ENCODE data around the gene KDM4D.
A peak's percentile ranks its signal among the peaks of the same experiment; 100 is the strongest.
"Not testable (repeated sequence)": the region's sequence is repeated elsewhere in the genome, so short reads cannot be mapped to it uniquely, and the experiment has no call there.

The KDM4D gene

DNA sequence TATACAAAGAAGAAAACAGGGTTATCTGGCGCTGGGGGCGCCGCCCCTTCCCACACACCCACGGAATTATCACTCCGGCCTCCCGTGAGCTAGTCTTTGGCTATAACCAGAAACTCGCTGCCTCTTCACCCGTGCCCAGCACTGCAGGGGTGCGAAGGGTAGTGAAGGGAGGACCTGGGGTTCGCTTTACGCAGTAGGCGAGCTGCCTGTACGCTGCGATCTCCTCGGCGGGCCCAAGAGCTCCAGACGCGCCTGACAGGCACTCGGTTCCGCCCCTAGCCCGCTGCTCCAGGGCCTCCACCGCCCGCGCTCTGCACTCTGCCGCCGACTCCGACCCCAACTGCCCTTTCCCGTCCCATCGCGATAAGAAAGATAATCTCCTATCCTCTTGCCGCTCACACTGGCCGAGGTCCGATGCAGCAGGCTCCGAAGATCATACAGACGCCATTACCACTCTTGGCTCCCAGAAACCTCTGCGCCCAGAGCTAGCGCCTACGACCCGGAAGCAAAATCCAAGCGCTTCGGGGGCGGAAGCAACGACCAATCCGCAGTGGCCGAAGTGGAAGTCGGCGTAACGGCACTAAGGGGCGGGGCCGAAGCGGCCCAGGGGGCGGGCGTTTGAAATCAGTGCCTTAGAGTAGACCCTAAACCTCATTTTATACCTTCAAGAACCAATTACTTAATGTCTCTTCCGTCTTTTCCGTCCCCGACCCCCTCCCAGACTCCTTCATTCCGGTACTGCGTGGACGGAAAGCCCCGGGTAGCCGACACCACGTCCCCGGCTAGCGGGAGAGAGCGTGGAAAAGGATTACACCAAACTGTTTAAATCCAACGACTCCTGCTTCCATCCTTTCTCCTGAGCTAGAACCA, at the start of gene KDM4D, which contains the start of gene CWC15:
Gene KDM4D (plus strand): TSS at position 611 of the 870 bp plus-strand sequence. CDS start 23,664 bp downstream, outside the sequence.
Gene CWC15 (minus strand): TSS at position 458 of the 870 bp plus-strand sequence. CDS start 1,371 bp downstream, outside the sequence.
- peak; percentile 95 for DNase-seq (ENCODE audit: low spot score)

DNA sequence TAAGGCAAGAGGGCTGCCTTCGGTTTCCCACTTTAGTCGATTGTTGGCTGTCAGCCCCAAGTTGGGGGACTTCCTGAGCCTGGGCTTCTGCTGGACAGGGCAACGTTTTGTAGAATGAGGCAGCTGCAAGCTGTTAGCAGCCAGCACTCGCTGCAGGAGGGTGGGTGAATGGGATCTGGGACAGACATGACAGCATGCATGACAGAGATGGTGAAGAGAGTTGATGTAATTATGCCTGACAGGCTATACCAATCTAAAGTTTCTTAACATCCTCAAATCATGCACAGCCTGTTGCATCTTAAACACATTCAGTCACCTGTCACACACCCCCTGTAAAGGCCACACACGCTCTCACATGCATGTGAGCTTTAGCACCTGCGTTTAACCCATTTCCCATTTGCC, 49.3 kb upstream of the KDM4D start:
- DNase-seq (ENCODE audit: low spot score): no peak

DNA sequence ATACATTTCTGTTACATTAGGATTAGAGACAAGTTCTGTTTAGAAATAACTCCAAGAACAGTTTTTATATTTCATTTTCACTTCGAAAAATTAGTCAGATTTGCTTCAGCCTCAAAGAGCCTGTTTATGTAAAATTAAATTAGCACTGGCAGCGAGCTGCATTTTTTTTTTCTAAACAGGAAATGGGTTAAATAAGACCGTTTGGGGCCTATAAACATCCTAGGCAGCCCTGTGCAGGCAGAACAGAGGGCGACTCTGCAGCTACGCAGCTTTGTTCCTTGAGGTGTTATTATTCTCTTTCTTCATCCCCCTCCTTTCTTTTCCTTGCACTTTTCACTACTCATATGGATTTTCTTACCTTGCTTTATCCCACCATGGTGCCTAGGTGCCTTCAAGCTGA, 48.9 kb upstream of the KDM4D start:
- no peak for DNase-seq (ENCODE audit: low spot score)

DNA sequence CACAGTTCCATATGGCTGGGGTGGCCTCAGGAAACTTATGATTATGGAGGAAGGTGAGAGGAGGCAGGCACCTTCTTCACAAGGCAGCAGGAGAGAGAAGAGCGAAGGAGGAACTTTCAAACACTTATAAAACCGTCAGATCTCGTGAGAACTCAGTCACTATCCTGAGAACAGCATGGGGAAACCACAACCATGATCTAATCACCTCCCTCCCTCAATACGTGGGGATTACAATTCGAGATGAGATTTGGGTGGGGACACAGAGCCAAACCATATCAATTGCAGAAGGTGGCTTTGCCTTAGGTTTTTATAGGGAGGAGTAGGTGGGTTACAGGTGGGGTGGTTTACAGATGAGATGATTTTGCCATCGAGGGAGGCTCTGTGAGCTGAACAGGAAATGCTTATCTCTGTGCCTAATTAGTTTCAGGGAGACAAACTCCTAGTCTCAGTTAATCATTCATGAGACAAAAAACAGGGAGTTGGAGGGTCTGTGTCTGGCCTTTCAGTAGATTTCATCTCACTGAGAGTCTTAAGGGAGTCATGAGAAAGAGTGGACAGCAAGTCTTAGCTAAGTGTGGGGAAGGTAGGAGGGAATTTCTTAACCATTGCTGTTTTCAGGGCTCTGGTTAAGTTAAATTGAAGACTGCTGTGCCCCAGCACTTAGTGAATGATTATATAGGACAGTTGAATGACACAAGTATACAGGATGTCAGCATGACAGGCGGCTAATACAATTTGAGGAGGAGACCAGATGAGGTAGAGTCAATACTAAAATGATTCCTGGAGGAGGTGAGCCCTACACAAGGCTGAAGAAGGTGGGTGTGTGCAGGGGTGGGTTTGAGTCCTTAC, 47.9 kb upstream of the KDM4D start:
- no peak for DNase-seq (ENCODE audit: low spot score)

DNA sequence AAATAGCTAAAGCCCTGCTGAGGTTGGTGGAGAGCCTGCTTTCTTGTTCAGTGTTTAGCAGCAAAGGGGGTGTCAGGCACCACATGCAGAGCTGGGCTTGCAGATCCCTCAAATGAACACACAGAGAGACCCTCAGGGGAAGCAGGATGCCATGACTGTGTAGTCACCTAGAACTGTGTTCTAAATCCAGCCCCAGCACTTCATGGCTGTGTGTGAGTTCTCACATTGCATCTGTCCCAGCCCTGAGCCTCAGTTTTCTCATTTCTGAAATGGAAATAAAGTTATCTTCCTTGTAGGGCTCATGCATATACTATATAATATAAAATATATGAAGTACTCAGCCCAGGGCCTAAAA, 47.3 kb upstream of the KDM4D start:
- no peak for DNase-seq (ENCODE audit: low spot score)

DNA sequence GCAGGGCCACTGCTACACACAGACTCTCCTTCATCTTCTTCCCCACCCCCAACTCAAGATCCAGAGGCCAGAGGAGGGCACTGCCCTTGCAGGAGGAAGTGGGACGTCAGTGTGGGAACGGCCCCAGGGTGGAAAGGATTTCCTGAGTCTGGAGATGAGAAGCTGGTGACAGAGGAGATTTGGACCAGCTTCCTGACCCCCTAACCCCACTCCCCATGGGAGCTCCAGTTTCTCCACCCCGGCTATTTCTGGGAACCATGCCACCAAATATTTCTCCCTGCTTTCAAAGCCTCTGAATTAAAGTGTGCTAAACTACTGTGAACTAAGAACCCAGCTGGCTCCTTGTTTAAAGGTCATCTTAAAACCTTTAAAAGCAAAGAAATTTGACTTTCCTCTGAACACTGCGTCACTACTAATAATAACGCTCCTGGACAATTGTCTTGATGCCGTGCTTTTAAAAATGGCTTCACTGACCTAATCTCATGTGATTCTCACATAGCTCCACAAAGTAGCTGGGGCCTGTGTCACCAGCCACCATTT, 46.7 kb upstream of the KDM4D start:
- DNase-seq (ENCODE audit: low spot score): no peak

DNA sequence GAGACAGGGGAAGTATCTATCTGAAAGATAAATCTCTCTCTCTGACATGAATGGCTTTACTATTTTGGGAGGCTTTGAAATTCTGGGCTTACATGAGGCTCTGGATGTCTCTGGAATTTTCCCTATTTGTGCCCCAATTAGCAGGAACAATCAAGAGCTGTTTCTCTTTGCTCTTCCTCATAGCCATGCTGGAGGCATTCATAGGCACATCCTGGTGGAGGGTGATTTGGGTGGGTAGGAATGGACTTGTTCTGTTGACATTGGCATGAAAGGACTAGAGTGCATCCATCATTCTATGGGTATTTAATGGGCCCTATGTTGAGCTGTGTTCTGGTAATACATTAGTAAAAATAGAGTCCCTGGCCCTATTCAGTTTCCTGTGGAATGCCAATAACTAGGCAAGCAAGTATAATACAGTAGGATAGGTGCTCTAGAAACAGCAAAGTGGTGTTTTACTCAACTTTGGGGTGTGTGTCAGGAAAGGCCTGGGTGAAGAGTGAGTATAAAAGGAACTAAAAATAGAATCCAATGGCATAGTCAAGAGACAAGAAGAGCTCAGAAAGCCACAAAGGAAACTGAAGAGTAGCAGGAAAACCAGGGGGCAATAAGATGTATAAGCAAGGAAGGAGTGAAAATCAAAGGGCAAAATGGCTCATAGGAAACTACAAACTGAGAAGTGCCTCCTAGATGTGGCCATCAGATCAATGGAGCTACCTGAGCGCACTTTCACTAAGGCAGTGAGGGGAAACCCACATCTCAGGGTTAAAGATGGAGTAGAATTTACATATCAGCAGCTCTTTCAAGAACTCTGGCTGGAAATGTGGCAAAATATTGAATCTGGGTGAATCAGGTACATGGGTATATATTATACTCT, 45.2 kb upstream of the KDM4D start:
- DNase-seq (ENCODE audit: low spot score): no peak

DNA sequence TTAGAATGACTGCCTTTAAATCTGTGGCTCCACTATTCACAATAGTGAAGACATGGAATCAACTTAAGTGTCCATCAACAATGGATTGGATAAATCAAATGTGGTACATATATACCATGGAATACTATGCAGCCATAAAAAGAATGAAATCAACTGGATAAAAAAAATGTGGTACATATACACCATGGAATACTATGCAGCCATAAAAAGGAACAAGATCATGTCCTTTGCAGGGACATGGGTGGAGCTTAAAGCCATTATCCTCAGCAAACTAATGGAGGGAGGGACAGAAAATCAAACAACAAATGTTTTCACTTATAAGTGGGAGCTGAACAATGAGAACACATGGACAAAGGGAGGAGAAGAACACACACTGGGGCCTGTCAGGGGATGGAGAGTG, 41.4 kb upstream of the KDM4D start:
- DNase-seq (ENCODE audit: low spot score): not testable (repeated sequence)

DNA sequence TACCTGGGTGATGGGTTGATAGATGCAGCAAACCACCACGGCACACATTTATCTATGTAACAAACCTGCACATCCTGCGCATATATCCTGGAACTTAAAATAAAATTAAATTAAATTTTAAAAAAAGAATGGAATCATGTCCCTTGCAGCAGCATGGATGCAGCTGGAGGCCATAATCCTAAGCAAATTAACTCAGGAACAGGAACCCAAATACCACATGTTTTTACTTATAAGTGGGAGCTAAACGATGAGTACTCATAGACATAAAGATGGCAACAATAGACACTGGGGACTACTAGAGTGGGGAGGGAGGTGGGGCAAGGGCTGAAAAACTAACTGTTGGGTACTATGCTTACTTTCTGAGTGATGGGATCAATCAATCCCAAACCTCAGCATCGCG, 41.0 kb upstream of the KDM4D start:
- no peak for DNase-seq (ENCODE audit: low spot score)

DNA sequence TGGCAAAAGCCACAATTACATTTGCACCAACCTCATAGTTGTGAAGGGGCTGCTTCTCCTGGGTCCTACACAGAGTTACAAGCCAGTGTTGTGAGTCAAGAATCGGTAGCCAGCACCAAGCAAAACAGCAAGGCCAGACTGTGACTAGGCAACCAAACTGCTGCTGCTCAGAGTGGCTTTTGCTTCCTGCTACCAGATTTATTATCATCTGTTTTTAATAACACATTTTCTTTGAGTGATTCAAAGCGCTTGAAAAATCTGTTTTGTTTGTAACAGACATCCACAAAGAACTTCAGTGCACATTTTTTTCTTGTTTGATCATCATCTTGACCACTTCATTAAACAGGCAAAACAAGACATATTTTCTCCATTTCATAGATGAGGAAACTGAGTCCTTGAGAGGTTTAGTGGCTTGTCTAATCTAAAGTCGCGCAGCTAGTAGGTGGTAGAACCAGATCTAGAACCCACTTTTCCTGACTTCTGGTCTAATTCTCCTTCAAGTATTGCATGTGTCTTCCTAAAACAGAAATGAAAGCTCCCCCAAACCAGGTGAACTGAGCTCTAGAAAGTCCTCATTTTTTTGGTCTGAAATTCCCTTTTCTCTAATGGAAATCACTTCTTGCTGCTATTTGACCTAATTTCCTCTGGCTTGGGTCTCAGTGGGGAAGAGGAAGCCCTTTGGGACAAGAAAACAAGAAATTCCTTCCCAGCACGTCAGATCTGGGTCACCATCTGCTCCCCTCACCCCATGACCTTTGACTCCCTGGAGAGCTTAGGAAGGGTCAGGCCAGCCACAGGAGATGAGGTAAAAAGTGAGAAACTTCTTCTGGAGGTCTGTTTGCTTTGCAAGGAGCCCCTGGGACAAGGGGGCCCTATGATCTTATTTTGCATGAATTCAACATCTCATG, 40.0 kb upstream of the KDM4D start:
- peak; percentile 11 for DNase-seq (ENCODE audit: low spot score)

DNA sequence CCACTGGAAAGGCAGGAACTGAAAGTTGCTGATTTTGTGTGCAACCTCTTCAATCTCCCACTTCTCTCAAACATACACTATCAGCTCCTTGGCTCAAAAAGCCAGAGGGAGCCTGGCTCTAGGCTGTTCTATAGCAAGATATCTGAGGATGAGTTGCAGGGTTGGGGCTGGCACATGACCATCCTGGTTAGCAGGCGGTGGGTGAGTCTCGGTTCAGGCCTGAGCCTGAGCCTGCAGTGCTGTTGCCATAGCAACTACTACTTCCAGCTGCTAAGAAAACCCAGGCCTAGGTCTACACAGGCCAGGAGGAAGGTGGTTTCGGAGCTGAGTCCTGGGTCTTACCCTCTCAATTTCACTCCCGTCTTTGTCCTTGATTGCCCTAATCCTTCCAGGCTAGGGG, 39.1 kb upstream of the KDM4D start:
- DNase-seq (ENCODE audit: low spot score): no peak

DNA sequence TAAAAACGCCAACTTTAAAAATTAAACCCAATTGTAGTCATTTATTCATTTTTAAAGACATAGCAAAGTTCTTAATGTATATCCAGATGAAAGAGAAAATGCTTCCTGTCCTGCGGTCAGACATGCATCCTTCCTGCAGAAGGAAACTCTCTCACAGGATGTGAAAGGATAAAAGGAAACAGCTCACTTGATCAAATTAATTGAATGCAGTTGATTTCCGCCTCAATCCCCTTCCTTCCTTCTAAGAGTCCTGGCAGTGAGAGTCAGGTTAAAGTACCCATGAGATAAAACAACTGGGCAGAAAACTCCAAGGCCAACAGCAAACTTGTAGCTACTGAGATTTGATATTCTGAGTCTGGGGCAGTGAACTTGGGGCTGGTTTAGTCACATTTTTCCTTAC, 38.7 kb upstream of the KDM4D start:
- no peak for DNase-seq (ENCODE audit: low spot score)

DNA sequence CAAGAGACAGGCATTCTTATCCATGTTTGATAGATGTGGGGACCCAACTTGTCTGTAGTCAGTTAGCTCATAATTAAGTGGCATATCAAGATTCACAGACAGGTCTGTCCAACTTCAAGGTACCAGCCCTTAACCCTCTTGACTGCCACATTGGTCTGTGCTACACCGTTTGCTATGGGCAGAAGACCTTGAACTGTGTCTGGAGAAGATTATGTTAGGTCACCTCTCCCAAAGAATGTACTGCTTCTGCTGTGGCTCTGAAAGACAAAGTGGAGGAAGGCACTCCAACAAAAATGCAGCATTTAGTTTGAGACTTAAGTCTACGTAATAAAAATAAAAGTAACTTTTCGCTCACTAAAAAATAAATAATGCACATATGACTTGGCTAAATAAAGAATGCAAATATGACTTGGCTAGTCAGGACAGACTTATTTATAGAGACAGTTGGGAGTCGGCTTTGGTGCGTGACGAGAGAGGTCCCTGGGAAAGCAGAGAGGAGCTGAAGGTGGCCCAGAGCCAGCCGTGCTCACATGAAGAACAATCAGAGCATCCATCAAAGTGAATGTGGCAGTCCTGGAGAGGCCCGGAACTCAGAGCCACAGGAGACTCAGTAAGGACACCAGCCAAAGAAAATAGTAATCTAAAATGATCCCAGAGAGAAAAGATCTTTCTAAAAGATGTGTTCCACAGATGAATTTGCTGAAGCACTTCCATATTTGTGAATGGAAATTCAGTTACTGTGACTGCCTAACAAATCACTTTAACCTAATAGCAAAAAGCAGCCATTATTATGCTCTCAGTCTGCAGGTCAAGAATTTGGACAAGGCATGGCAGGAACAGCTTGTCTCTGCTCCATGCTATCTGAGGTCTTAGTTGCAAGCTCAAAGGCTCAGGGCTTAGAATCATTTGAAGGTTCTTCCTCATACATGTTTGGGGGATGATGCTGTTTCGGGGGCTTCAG, 35.1 kb upstream of the KDM4D start:
- DNase-seq (ENCODE audit: low spot score): no peak

DNA sequence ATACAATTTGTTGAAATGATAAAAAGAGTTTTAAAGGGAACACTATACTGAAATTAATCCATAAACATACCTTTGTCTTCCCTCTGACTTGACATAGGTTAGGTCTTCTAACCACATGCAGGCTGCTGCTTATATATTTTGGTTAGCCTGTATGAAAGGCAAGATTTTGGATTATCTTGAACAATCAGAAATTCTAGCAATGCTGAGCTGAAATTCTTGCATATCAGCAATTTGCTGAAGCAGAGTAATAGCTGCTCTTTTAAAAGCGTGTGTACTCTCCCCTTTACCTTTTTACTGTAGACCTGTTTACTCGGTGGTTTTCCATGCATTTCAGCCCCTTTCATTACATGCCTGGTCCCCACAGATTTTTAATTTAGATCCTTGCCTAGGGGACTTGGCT, 34.2 kb upstream of the KDM4D start:
- DNase-seq (ENCODE audit: low spot score): no peak

DNA sequence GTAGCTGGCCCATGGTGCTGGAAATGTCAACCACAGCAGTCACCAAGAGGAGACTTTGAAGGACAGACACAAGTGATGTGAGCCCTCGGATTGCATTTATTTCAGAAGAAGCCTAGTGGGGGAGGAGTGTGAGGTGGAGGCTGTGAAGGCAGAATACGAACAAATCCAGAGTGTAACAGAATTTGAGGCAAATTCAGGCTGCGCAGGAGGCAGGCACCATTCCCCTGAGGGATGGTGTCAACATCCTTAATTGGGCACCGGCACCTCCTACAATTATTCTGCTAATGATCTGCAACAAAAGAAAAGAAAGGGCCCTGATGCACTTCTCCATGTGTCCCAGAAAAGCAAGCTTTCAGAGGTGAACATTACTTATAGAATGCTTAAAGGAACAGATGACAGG, 32.4 kb upstream of the KDM4D start:
- DNase-seq (ENCODE audit: low spot score): no peak

DNA sequence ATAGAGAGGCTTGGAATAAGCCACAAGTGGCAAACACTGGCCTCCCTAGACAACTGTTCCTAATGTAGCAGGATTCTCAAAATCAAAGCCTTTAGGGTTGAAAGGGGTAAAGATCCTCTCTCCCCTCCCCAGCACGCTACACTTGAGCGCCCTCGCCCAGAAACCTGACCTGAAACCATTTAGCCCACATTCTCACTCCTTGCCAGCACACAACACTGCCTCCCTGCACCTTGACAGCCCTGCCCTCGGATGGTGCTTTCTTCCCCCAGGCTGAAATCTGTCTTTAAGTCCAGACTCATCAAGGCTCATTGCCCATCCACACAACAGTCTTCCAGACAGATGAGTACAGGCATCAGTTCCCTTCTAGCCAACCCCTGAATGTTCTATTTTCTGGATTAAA, 26.7 kb upstream of the KDM4D start:
- DNase-seq (ENCODE audit: low spot score): no peak

DNA sequence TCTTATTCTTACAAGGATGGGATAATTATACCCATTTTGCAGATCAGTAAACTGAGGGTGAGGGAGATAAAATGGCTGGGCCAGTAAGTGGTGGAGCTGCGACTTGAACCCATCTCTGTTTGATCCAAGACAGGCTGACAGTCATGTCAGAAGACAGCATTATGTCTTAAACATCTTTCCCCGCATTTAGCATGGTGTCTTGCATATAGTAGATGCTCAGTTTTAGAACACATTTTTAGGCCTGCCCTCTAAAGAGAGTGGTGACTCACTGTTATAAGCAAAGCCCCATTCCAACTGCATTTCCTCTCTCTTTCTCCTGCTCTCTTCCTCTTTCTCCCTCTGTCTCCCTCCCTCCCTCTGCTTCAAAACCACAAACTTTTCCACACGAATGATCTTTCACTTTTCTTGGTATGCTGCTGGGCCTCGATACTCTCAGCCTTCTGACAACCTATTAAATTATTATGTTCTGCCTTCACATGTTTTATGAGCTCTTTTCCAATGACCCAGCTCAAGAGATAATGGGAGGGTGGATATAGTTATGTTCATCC, 25.4 kb upstream of the KDM4D start:
- DNase-seq (ENCODE audit: low spot score): no peak

DNA sequence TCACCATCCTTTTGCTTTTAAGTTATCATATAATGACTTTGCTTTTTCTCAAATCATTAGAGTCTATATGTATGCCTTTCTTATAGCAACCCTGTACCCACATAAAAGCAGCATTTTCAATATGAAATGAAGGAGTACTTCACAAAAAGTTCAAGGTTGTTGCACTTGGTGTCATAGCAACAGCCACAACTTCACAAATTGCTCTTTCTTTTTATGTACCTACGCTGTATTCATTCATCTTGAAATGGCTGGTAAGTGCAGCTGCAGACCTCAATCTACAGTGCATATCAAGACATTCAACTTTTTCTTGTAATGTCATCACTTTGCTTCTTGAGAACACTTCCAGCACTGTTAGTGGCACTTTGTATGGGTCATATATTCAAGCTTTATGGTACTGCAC, 18.8 kb upstream of the KDM4D start:
- no peak for DNase-seq (ENCODE audit: low spot score)

DNA sequence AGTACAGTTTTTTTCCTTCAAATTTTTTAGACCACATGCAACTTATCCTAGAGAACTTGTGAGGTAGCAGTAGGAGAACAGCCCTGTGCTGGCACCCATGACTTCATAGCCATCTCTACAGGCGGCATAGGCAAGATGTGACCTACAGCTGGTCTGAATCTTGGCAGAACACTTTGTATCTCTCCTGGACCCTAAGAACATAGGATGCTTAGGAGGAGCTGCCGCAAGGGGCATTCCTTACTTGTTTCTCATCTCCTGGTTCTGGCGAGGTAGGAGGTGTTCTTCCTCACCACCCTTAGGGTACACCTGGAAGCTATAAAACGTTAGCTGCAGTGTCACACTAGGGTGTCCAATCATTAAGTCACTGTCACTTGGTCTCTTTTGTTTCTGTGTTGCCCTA, 16.5 kb upstream of the KDM4D start:
- no peak for DNase-seq (ENCODE audit: low spot score)
